ENCODE data around the gene SCUBE1. TPM values are rescaled to one million over a fixed set of nuclear protein-coding genes. Genes with fewer than 3 reads are reported as not detected.

SCUBE1 gene
- total RNA-seq, result 0.14 TPM in 1 of 2 replicates, not detected in the other

GRCh38 chr22:43343262-43343669 lies at the start of gene SCUBE1:
Gene SCUBE1 (minus strand): TSS chr22:43343372. CDS start chr22:43343261, 111 bp downstream.

GRCh38 chr22:43186272-43187170 lies 156.7 kb downstream of the SCUBE1 start, which contains the start of gene TTLL12:
Gene TTLL12 (minus strand): TSS chr22:43187134. CDS start chr22:43187069, 65 bp downstream.

GRCh38 chr22:43151251-43152002 lies 191.7 kb downstream of the SCUBE1 start, which contains the start of gene TSPO:
Gene TSPO (plus strand): TSS chr22:43151559. CDS start chr22:43159239, 7,680 bp downstream.

Other genes starting within 250 kb of the SCUBE1 start
- 0.27 and 0.86 TPM in 2 replicates for gene BIK, start 232.6 kb downstream of the SCUBE1 start, total RNA-seq
- 18.8 and 19.5 TPM in 2 replicates for gene MCAT, start 200.0 kb downstream of the SCUBE1 start, total RNA-seq
- gene TSPO, start 191.8 kb downstream of the SCUBE1 start, total RNA-seq, result 254 and 290 TPM in 2 replicates
- gene TTLL12, start 156.2 kb downstream of the SCUBE1 start, total RNA-seq, result 33.9 and 48.7 TPM in 2 replicates
- gene MPPED1, start 68.6 kb upstream of the SCUBE1 start, total RNA-seq, result not detected in 2 replicates

Data from thoracic aorta endothelial cell (primary cell).